Prostate gland (tissue), 2 donors: ENCODE data around the gene CRADD.

Experiments used
- CTCF ChIP-seq, 4 experiments: fragments of 200-600 bp in 2 of 4; fragments of 450-650 bp in 2 of 4; sonication (generic) in 2 of 4; IDR thresholded peaks; 1 replicate in 3 of 4; 2 replicates in 1 of 4; pipeline ENCODE4 v1.5.1; 2016 to 2019; ENCODE audit warnings: antibody characterized with exemption in 4 of 4, mild to moderate bottlenecking in 2 of 4, moderate library complexity in 2 of 4
- POLR2A ChIP-seq: fragments of 450-650 bp; IDR thresholded peaks from one replicate; pipeline ENCODE4 v1.6.1; 2016; ENCODE audit warnings: antibody characterized with exemption, mild to moderate bottlenecking
- POLR2AphosphoS5 ChIP-seq: sonication (generic); formaldehyde crosslinking; IDR thresholded peaks from one replicate; pipeline ENCODE4 v1.6.1; 2017; ENCODE audit warnings: antibody characterized with exemption

- TF ChIP-seq CTCF (IDR thresholded peaks at IDR 0.05), result no peak
- no peak for TF ChIP-seq POLR2A
- no peak for TF ChIP-seq POLR2AphosphoS5
These were observed 74.9 kb downstream of the CRADD start for GRCh38 chr12:93751864-93752610.
